ENCODE measurements around the gene C1QTNF5. TPM values are rescaled to one million over a fixed set of nuclear protein-coding genes. Genes with fewer than 3 reads are reported as not detected.

Gene C1QTNF5
- total and polyA plus RNA-seq, 2 donors (not counting 1 experiment from before 2014, with no cell fraction given) = not detected

DNA sequence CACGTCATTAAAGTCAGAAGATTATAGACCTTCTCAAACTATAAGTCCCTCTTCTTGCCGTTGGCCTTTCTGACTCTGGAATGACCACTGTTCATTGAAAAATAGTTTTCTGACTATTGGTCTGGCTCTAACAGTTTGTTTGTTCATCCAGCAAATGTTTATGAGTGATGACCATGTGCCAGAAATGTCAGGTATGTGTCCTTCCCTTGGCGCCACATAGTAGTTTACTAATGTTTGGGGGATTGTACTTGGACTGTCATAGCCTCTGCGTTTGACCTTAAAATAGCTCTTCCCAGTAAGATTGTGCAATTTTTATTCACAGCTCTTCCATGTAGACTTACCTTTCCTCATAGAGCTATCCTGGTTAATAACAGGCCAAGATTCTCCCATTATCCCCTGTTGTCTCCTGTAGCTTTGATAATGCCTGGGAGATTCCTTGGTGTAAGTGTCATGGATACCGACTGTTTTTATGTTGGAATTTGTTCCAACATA lies 37.4 kb downstream of the C1QTNF5 start:
- no peak overlapping the region for H3K4me3 Mint-ChIP-seq
- Histone ChIP-seq H3K9me3 (ENCODE audit: control extremely low read depth in 1 of 3, control insufficient read depth in 2 of 3, insufficient read depth in 1 of 3, low read length in 2 of 3) (no peaks in the 10 kb centered on the region), H2AFZ (ENCODE audit: insufficient read depth, low read depth, low read length, poor library complexity, severe bottlenecking) (no peak overlapping the region), H3K4me1 (ENCODE audit: control insufficient read depth in 2 of 2, insufficient read depth in 2 of 2, low read length in 2 of 2) (no peaks in the 10 kb centered on the region), H3K27ac (ENCODE audit: low read length in 2 of 2) (no peak overlapping the region), H4K20me1 (ENCODE audit: control insufficient read depth, insufficient read depth, low read length, poor library complexity, severe bottlenecking) (no peaks in the 10 kb centered on the region), H3K4me2 (replicated peaks; ENCODE audit: low read depth, low read length, poor library complexity, severe bottlenecking) (no peak overlapping the region), H3K9ac (ENCODE audit: low read length) (no peak overlapping the region), H3K27me3 (replicated peaks in 1 of 4; ENCODE audit: control extremely low read depth in 1 of 4, control insufficient read depth in 3 of 4, insufficient read depth in 4 of 4, low read length in 3 of 4) (no peaks in the 10 kb centered on the region), H3K4me3 (ENCODE audit: control extremely low read depth in 1 of 5, extremely low read depth in 1 of 5, insufficient read depth in 1 of 5, low read depth in 2 of 5, low read length in 4 of 5) (no peak overlapping the region), H3K36me3 (replicated peaks in 1 of 2; ENCODE audit: control extremely low read depth in 1 of 2, control insufficient read depth in 1 of 2, extremely low read depth in 1 of 2, insufficient read depth in 2 of 2, low read length in 1 of 2) (peaks cover 39 to 72% of the 10 kb centered on the region in 2 experiments), H3K79me2 (ENCODE audit: control insufficient read depth, insufficient read depth, low read length) (no peaks in the 10 kb centered on the region)
- CTCF ChIA-PET = interaction anchor here (0.9 to 1.6 kb wide), 2 partner anchors 19 to 20 kb away, joined by 3 to 4 read pairs; no protein-coding TSS in a partner anchor
- 100% methylated on average over 1 of the region's 5 CpGs for WGBS (ENCODE audit: insufficient coverage)
- DNase-seq = no peak
- TF ChIP-seq CTCF (IDR thresholded peaks at IDR 0.05) = no peak
- no peak for TF ChIP-seq EZH2 (IDR thresholded peaks at IDR 0.05; ENCODE audit: borderline replicate concordance, insufficient read depth, low read depth, low read length, poor library complexity, severe bottlenecking)
- H3K27ac Mint-ChIP-seq = no peak overlapping the region
- H3K9me3 Mint-ChIP-seq (ENCODE audit: insufficient read depth) = no peaks in the 10 kb centered on the region
- no peaks in the 10 kb centered on the region for H3K4me1 Mint-ChIP-seq
- no peak for ATAC-seq (ENCODE audit: low read depth)
- intact Hi-C loops (cut with micrococcal nuclease) = no loop called here
- no peaks in the 10 kb centered on the region for H3K27me3 Mint-ChIP-seq
- POLR2A ChIA-PET = no interaction called here

- no peaks in the 10 kb centered on the region for H3K4me1 ChIP-seq (ENCODE audit: control insufficient read depth in 2 of 2, insufficient read depth in 2 of 2, low read length in 2 of 2)
- H3K9me3 ChIP-seq (ENCODE audit: control extremely low read depth in 1 of 3, control insufficient read depth in 2 of 3, insufficient read depth in 1 of 3, low read length in 2 of 3) = no peaks in the 10 kb centered on the region
- intact Hi-C loops (cut with micrococcal nuclease) = no loop called here
- DNase-seq (no peak), ATAC-seq (ENCODE audit: low read depth) (no peak)
- H4K20me1 ChIP-seq (ENCODE audit: control insufficient read depth, insufficient read depth, low read length, poor library complexity, severe bottlenecking) = no peaks in the 10 kb centered on the region
- H3K9me3 Mint-ChIP-seq (ENCODE audit: insufficient read depth) = no peaks in the 10 kb centered on the region
- no peak overlapping the region for H3K9ac ChIP-seq (ENCODE audit: low read length)
- CTCF ChIA-PET = interaction anchor here (0.9 to 2.0 kb wide), 5 partner anchors 21 to 131 kb away, joined by 3 to 5 read pairs (median 4); no protein-coding TSS in a partner anchor
- no CpG with 5 or more reads among the region's 3 CpGs for WGBS (ENCODE audit: insufficient coverage)
- no peak for TF ChIP-seq CTCF (IDR thresholded peaks at IDR 0.05)
- TF ChIP-seq EZH2 (IDR thresholded peaks at IDR 0.05; ENCODE audit: borderline replicate concordance, insufficient read depth, low read depth, low read length, poor library complexity, severe bottlenecking) = no peak
- H3K4me2 ChIP-seq (replicated peaks; ENCODE audit: low read depth, low read length, poor library complexity, severe bottlenecking) = no peak overlapping the region
- H3K4me1 Mint-ChIP-seq = no peaks in the 10 kb centered on the region
- no peak overlapping the region for H3K27ac ChIP-seq (ENCODE audit: low read length in 2 of 2)
- H3K4me3 Mint-ChIP-seq = no peak overlapping the region
- POLR2A ChIA-PET = no interaction called here
- no peak overlapping the region for H3K27ac Mint-ChIP-seq
- H3K27me3 Mint-ChIP-seq = no peaks in the 10 kb centered on the region
- H2AFZ ChIP-seq (ENCODE audit: insufficient read depth, low read depth, low read length, poor library complexity, severe bottlenecking) = no peak overlapping the region
- peaks cover 38 to 83% of the 10 kb centered on the region in 2 experiments for H3K36me3 ChIP-seq (replicated peaks in 1 of 2; ENCODE audit: control extremely low read depth in 1 of 2, control insufficient read depth in 1 of 2, extremely low read depth in 1 of 2, insufficient read depth in 2 of 2, low read length in 1 of 2)
- no peaks in the 10 kb centered on the region for H3K79me2 ChIP-seq (ENCODE audit: control insufficient read depth, insufficient read depth, low read length)
- H3K4me3 ChIP-seq (ENCODE audit: control extremely low read depth in 1 of 5, extremely low read depth in 1 of 5, insufficient read depth in 1 of 5, low read depth in 2 of 5, low read length in 4 of 5) = no peak overlapping the region
- no peaks in the 10 kb centered on the region for H3K27me3 ChIP-seq (replicated peaks in 1 of 4; ENCODE audit: control extremely low read depth in 1 of 4, control insufficient read depth in 3 of 4, insufficient read depth in 4 of 4, low read length in 3 of 4)
Observed at GRCh38 chr11:119300198-119300964, 40.3 kb downstream of the C1QTNF5 start.

All from B cell (primary cell).